ENCODE measurements around the gene TMEM168. TPM values are rescaled to one million over a fixed set of nuclear protein-coding genes. Genes with fewer than 3 reads are reported as not detected.

The TMEM168 gene
- total and polyA plus RNA-seq, 2 of the 13 experiments (the other 11 are each of a cell fraction or from before 2014, with no cell fraction given), result 8.7 to 15.7 TPM

- TF ChIP-seq HHEX (CRISPR knock-in tag; IDR thresholded peaks at IDR 0.05), result no peak
- peak in 1 of 2 experiments; percentile 20; a peak in 1 of 4 replicates for TF ChIP-seq REST (IDR thresholded peaks at IDR 0.05; ENCODE audit: borderline replicate concordance in 1 of 2, low read depth in 1 of 2, low read length in 2 of 2)
- no peak for TF ChIP-seq ZNF3 (CRISPR knock-in tag; IDR thresholded peaks at IDR 0.05)
- no peak; the same call in 1 of the 2 replicates for TF ChIP-seq REL (CRISPR knock-in tag; conservative IDR thresholded peaks at IDR 0.05)
- peak; percentile 82 for TF ChIP-seq SPEN (CRISPR knock-in tag; IDR thresholded peaks at IDR 0.05; ENCODE audit: low read depth)
- TF ChIP-seq ZNF530 (CRISPR knock-in tag; IDR thresholded peaks at IDR 0.05; ENCODE audit: low read depth), result no peak
- TF ChIP-seq YEATS4 (CRISPR knock-in tag; IDR thresholded peaks at IDR 0.05; ENCODE audit: borderline replicate concordance), result peak; percentile 69; the same call in 1 of the 2 replicates
- TF ChIP-seq ELK4 (CRISPR knock-in tag; IDR thresholded peaks at IDR 0.05; ENCODE audit: borderline replicate concordance), result no peak
- TF ChIP-seq BRD4 (CRISPR knock-in tag; IDR thresholded peaks at IDR 0.05), result peak; percentile 60; the same call in 1 of the 2 replicates
- TF ChIP-seq ZFP36 (IDR thresholded peaks at IDR 0.05; ENCODE audit: borderline replicate concordance, low read depth, low read length, partially characterized antibody), result no peak
- no peak for TF ChIP-seq PAWR (CRISPR knock-in tag; IDR thresholded peaks at IDR 0.05; ENCODE audit: borderline replicate concordance)
- 0 out of 2 replicates have a peak, but pooled peaks have one; percentile 46 for TF ChIP-seq HES4 (CRISPR knock-in tag; IDR thresholded peaks at IDR 0.05; ENCODE audit: borderline replicate concordance)
- peak; percentile 88; the same call in 1 of the 2 replicates for TF ChIP-seq NFKB2 (CRISPR knock-in tag; IDR thresholded peaks at IDR 0.05; ENCODE audit: borderline replicate concordance)
- peak; percentile 35; the same call in 1 of the 2 replicates for TF ChIP-seq GFI1 (CRISPR knock-in tag; IDR thresholded peaks at IDR 0.05; ENCODE audit: borderline replicate concordance)
- no peak for TF ChIP-seq XRCC5 (optimal IDR thresholded peaks at IDR 0.05; ENCODE audit: low read length)
- TF ChIP-seq CBFB (CRISPR knock-in tag; IDR thresholded peaks at IDR 0.05), result peak; percentile 27; the same call in 1 of the 2 replicates
- no peak for TF ChIP-seq FOXA1 (IDR thresholded peaks at IDR 0.05)
- TF ChIP-seq FOXA1 (CRISPR knock-in tag; IDR thresholded peaks at IDR 0.05), result peak; percentile 7; the same call in 1 of the 2 replicates
- no peak for TF ChIP-seq ARID3A (IDR thresholded peaks at IDR 0.05; ENCODE audit: low read depth, low read length)
Observed at GRCh38 chr7:112789817-112790585, at the start of gene TMEM168 (continued).
